IMR-90 (cell line): ENCODE data around the gene STK17B. TPM values are rescaled to one million over a fixed set of nuclear protein-coding genes. Genes with fewer than 3 reads are reported as not detected.

Experiments
- ATAC-seq: fragments of 200-7000 bp; cut with Tn5 transposase; 2 replicates; pipeline ENCODE4 v1.9.1; 2020; ENCODE audit warnings: low read depth, mild to moderate bottlenecking, moderate library complexity
- BruUV-seq: library from RNA; stranded (reverse); fragments of 400-500 nt; replicated peaks from 2 replicates; lab custom pipeline; 2021; lab: Mats Ljungman, UMichigan
- CTCF ChIA-PET: fragments of 300-600 bp; formaldehyde crosslinking; extraction: SDS; loops from one replicate; lab custom pipeline; 2021; ENCODE audit warnings: antibody characterized with exemption; lab: Yijun Ruan, JAX
- POLR2A ChIA-PET: fragments of 300-600 bp; sonication (Branson Sonifier 250); formaldehyde crosslinking; loops from one replicate; lab custom pipeline; 2022; ENCODE audit warnings: antibody characterized with exemption; ENCODE audit not compliant: unreplicated experiment; lab: Charles Lee
- DNase-seq: peaks from one replicate; pipeline ENCODE4 v3.0.0; 2013
- H2AFZ ChIP-seq: replicated peaks from 2 replicates; pipeline ENCODE3; 2013; ENCODE audit warnings: low read length, mild to moderate bottlenecking; ENCODE audit not compliant: poor library complexity
- H2AK5ac ChIP-seq: 2 replicates; pipeline ENCODE4 v1.6.1; 2013; ENCODE audit warnings: low read depth, low read length, inconsistent platforms
- H2AK9ac ChIP-seq: replicated peaks from 2 replicates; pipeline ENCODE3; 2013; ENCODE audit warnings: mild to moderate bottlenecking, low read depth, low read length, moderate library complexity; ENCODE audit not compliant: poor library complexity
- H2BK120ac ChIP-seq: 2 replicates; pipeline ENCODE4 v1.6.1; 2013; ENCODE audit warnings: low read depth, low read length, inconsistent platforms
- H2BK15ac ChIP-seq: 3 replicates; pipeline ENCODE4 v1.6.1; 2013; ENCODE audit warnings: low read depth, low read length, inconsistent platforms
- H2BK20ac ChIP-seq: 2 replicates; pipeline ENCODE4 v1.6.1; 2013; ENCODE audit warnings: low read depth, mild to moderate bottlenecking, inconsistent platforms, low read length, moderate library complexity
- H2BK5ac ChIP-seq: 2 replicates; pipeline ENCODE4 v1.6.1; 2013; ENCODE audit warnings: mild to moderate bottlenecking, low read depth, low read length, inconsistent platforms; ENCODE audit not compliant: poor library complexity, severe bottlenecking
- H3K14ac ChIP-seq: replicated peaks from 2 replicates; pipeline ENCODE4 v1.6.1; 2013; ENCODE audit warnings: low read depth, low read length, inconsistent platforms
- H3K18ac ChIP-seq: 2 replicates; pipeline ENCODE4 v1.6.1; 2013; ENCODE audit warnings: low read depth, low read length, control low read depth
- H3K23ac ChIP-seq: 2 replicates; pipeline ENCODE4 v1.6.1; 2013; ENCODE audit warnings: low read depth, low read length, inconsistent platforms
- H3K27ac ChIP-seq: 2 replicates; pipeline ENCODE4 v1.5.1; 2013; ENCODE audit warnings: mild to moderate bottlenecking, control low read depth, low read length; ENCODE audit not compliant: insufficient read depth
- H3K27me3 ChIP-seq: 2 replicates; pipeline ENCODE4 v1.6.1; 2013; ENCODE audit warnings: low read length; ENCODE audit not compliant: control insufficient read depth, insufficient read depth
- H3K36me3 ChIP-seq: 2 replicates; pipeline ENCODE4 v1.6.1; 2013; ENCODE audit warnings: low read length, mixed read lengths; ENCODE audit not compliant: control insufficient read depth, insufficient read depth
- H3K4ac ChIP-seq: 2 replicates; pipeline ENCODE4 v1.6.1; 2013; ENCODE audit warnings: low read depth, low read length, inconsistent platforms
- H3K4me1 ChIP-seq: 2 replicates; pipeline ENCODE4 v1.6.1; 2013; ENCODE audit warnings: low read length, mixed read lengths; ENCODE audit not compliant: control insufficient read depth, insufficient read depth
- H3K4me2 ChIP-seq: 2 replicates; pipeline ENCODE4 v1.6.1; 2013; ENCODE audit warnings: low read depth, mild to moderate bottlenecking, control low read depth, low read length, moderate library complexity
- H3K4me3 ChIP-seq: 2 replicates; pipeline ENCODE4 v1.5.1; 2013; ENCODE audit warnings: low read depth, mild to moderate bottlenecking, control low read depth, low read length, moderate library complexity; ENCODE audit not compliant: insufficient read depth
- H3K56ac ChIP-seq: 2 replicates; pipeline ENCODE4 v1.6.1; 2013; ENCODE audit warnings: low read length, inconsistent platforms; ENCODE audit not compliant: insufficient read depth; ENCODE audit errors: extremely low read depth
- H3K79me1 ChIP-seq, 2 experiments: 2 replicates each; pipeline ENCODE4 v1.6.1; 2013; ENCODE audit warnings: low read length in 2 of 2, inconsistent platforms in 1 of 2, low read depth in 1 of 2
- H3K9ac ChIP-seq: 2 replicates; pipeline ENCODE4 v1.6.1; 2013; ENCODE audit warnings: low read depth, low read length, control low read depth
- H3K9me1 ChIP-seq: 2 replicates; pipeline ENCODE4 v1.6.1; 2013; ENCODE audit warnings: low read length, inconsistent platforms; ENCODE audit not compliant: insufficient read depth
- H3K9me3 ChIP-seq: 2 replicates; pipeline ENCODE4 v1.6.1; 2013; ENCODE audit warnings: low read length; ENCODE audit not compliant: control insufficient read depth, insufficient read depth
- H4K20me1 ChIP-seq: 2 replicates; pipeline ENCODE4 v1.6.1; 2013; ENCODE audit warnings: low read length, inconsistent platforms; ENCODE audit not compliant: insufficient read depth
- H4K5ac ChIP-seq: 2 replicates; pipeline ENCODE4 v1.6.1; 2013; ENCODE audit warnings: mild to moderate bottlenecking, low read depth, low read length, control low read depth
- H4K8ac ChIP-seq, 2 experiments: 2 replicates each; pipeline ENCODE4 v1.6.1; 2013; ENCODE audit warnings: low read depth in 2 of 2, low read length in 2 of 2, control low read depth in 1 of 2, inconsistent platforms in 1 of 2
- H4K91ac ChIP-seq: 2 replicates; pipeline ENCODE4 v1.6.1; 2013; ENCODE audit warnings: low read depth, low read length, inconsistent platforms; ENCODE audit not compliant: insufficient read depth
- BHLHE40 ChIP-seq: fragments of 150-350 bp; IDR thresholded peaks from 2 replicates; pipeline ENCODE4 v1.6.1; 2016; ENCODE audit warnings: mild to moderate bottlenecking, low read depth, low read length
- CHD1 ChIP-seq: IDR thresholded peaks from 2 replicates; pipeline ENCODE4 v1.6.1; 2012; ENCODE audit warnings: low read depth, low read length, improper control_type of control experiment
- FOS ChIP-seq: fragments of 150-350 bp; IDR thresholded peaks from 2 replicates; pipeline ENCODE4 v1.6.1; 2016; ENCODE audit warnings: low read depth, low read length
- MAFK ChIP-seq: IDR thresholded peaks from 2 replicates; pipeline ENCODE4 v1.6.1; 2012; ENCODE audit warnings: low read depth, low read length, improper control_type of control experiment
- MAZ ChIP-seq: IDR thresholded peaks from 2 replicates; pipeline ENCODE4 v1.6.1; 2012; ENCODE audit warnings: low read depth, mild to moderate bottlenecking, low read length, improper control_type of control experiment, moderate library complexity, borderline replicate concordance
- MXI1 ChIP-seq: IDR thresholded peaks from 2 replicates; pipeline ENCODE4 v1.6.1; 2012; ENCODE audit warnings: low read depth, mild to moderate bottlenecking, low read length, moderate library complexity, borderline replicate concordance
- NFE2L2 ChIP-seq: fragments of 150-350 bp; IDR thresholded peaks from 2 replicates; pipeline ENCODE4 v1.6.1; 2016; ENCODE audit warnings: low read depth, mild to moderate bottlenecking, low read length
- POLR2A ChIP-seq: IDR thresholded peaks from 2 replicates; pipeline ENCODE4 v1.6.1; 2012; ENCODE audit warnings: mild to moderate bottlenecking, low read depth, low read length
- RAD21 ChIP-seq: IDR thresholded peaks from 2 replicates; pipeline ENCODE4 v1.6.1; 2012; ENCODE audit warnings: low read length, improper control_type of control experiment
- RCOR1 ChIP-seq: IDR thresholded peaks from 2 replicates; pipeline ENCODE4 v1.6.1; 2012; ENCODE audit warnings: mild to moderate bottlenecking, low read length, improper control_type of control experiment; ENCODE audit not compliant: insufficient replicate concordance
- RFX5 ChIP-seq: IDR thresholded peaks from 2 replicates; pipeline ENCODE4 v1.8.0; 2012; ENCODE audit warnings: low read depth, mild to moderate bottlenecking, low read length, moderate library complexity
- SMC3 ChIP-seq: fragments of 150-350 bp; IDR thresholded peaks from 2 replicates; pipeline ENCODE4 v1.6.1; 2016; ENCODE audit warnings: low read depth, mild to moderate bottlenecking, antibody characterized with exemption, low read length, moderate library complexity
- WGBS, 2 experiments: methylation state at CpG; one replicate each; pipeline versions ENCODE4 v1.1.5 to v1.1.7; 2013; ENCODE audit warnings: missing lambda C conversion rate in 2 of 2; ENCODE audit not compliant: insufficient read length in 1 of 2; ENCODE audit errors: extremely low coverage in 2 of 2; 5-methylcytosine and 5-hydroxymethylcytosine counted together
- dilution Hi-C: fragments of 300-500 bp; cut with HindIII; formaldehyde crosslinking; loops from one replicate; pipeline ENCODE4 v1.14.3; 2018; ENCODE audit warnings: low sequenced_read_pairs; ENCODE audit not compliant: unreplicated experiment
- in situ Hi-C: fragments of 300-500 bp; cut with MboI; formaldehyde crosslinking; loops from 3 replicates; pipeline ENCODE4 v1.14.3; 2019; ENCODE audit warnings: low sequenced_read_pairs, inconsistent platforms, mixed read lengths
- intact Hi-C: fragments of 100-400 bp; cut with micrococcal nuclease; formaldehyde crosslinking; loops from 2 replicates; pipeline ENCODE4 v1.10.0; 2022
- polyA plus RNA-seq, 3 experiments: library from polyadenylated mRNA; depleted of rRNA; stranded (reverse); fragments of >200 nt; gene quantifications; 2 replicates each; pipeline ENCODE4 v1.2.3, GENCODE V29; 2012; ENCODE audit warnings: low replicate concordance in 1 of 3
- total RNA-seq: library from RNA; depleted of rRNA; stranded (reverse); fragments of >200 nt; gene quantifications from 2 replicates; pipeline ENCODE4 v1.2.3, GENCODE V29; 2012
- TF ChIP-seq, protein P1 (sequence below): fragments of 150-350 bp; IDR thresholded peaks from 2 replicates; pipeline ENCODE4 v1.6.1; 2016; ENCODE audit warnings: low read depth, mild to moderate bottlenecking, low read length, moderate library complexity, borderline replicate concordance
- TF ChIP-seq, protein P2 (sequence below): conservative IDR thresholded peaks from 2 replicates; pipeline ENCODE4 v1.5.1; 2012; ENCODE audit warnings: mild to moderate bottlenecking, low read depth, low read length, improper control_type of control experiment

Gene STK17B
- total and polyA plus RNA-seq, 2 of the 4 experiments (the other 2 are of a cell fraction): 7.5 to 48.9 TPM

DNA sequence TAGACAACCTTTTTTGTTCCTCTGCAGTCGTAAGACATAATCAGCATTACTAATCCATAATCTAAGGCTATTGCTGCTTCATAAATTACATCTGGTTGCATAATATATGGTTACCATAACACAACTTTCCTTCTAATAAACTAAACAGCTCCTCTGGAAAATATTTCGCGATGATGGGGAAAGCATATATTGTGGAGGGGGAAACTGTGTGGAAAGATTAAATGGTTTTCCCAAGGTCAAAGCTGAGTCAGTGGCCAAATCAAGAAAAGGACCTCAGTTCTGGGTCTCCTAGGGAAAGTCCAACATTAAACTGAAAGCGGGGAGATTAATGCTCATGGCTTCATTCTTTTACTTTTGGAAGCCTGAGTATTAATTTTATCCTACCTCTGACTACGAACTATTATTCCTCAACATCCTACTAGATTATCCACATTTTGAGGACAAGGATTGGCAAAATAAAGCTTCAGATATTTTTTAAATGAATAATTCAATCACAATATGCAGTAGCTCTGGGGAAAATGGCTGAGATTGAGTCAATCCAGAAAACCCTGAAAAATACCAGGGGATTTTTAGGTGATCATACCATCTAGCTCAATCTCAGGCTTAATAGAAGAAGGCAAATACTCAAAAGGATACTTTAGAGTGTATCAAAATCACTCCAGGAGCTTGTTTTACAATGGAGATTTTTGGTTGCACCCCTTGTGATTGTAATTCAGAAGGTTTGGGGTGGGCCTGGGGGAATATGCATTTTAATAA lies 33.8 kb upstream of the STK17B start:
- Histone ChIP-seq H3K27me3 (no peaks in the 10 kb centered on the region), H2AK9ac (no peak overlapping the region), H2BK15ac (no peak overlapping the region), H3K9me3 (no peaks in the 10 kb centered on the region), H3K9ac (no peak overlapping the region), H3K56ac (no peak overlapping the region), H3K4me2 (no peak overlapping the region), H4K5ac (no peak overlapping the region), H3K79me1 (no peaks in the 10 kb centered on the region), H3K4me3 (no peak overlapping the region), H2BK20ac (no peak overlapping the region), H2AK5ac (no peak overlapping the region), H3K18ac (no peak overlapping the region), H4K91ac (no peak overlapping the region), H2BK120ac (no peak overlapping the region), H4K20me1 (no peaks in the 10 kb centered on the region), H3K4me1 (no peaks in the 10 kb centered on the region), H3K23ac (no peak overlapping the region), H4K8ac (no peak overlapping the region), H3K27ac (no peak overlapping the region), H3K14ac (no peak overlapping the region), H2BK5ac (no peak overlapping the region), H3K36me3 (no peaks in the 10 kb centered on the region), H2AFZ (no peak overlapping the region), H3K9me1 (no peaks in the 10 kb centered on the region), H3K4ac (no peak overlapping the region)
- intact Hi-C loops (no loop called here), dilution Hi-C loops (no loop called here), in situ Hi-C loops (no loop called here)
- no TSS peak for BruUV-seq
- no peak for DNase-seq
- no peak for TF ChIP-seq MAZ
- TF ChIP-seq FOS: no peak
- TF ChIP-seq CHD1: no peak
- TF ChIP-seq, protein P1, sequence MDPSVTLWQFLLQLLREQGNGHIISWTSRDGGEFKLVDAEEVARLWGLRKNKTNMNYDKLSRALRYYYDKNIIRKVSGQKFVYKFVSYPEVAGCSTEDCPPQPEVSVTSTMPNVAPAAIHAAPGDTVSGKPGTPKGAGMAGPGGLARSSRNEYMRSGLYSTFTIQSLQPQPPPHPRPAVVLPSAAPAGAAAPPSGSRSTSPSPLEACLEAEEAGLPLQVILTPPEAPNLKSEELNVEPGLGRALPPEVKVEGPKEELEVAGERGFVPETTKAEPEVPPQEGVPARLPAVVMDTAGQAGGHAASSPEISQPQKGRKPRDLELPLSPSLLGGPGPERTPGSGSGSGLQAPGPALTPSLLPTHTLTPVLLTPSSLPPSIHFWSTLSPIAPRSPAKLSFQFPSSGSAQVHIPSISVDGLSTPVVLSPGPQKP: no peak
- no peak for TF ChIP-seq RAD21
- TF ChIP-seq MXI1: no peak
- TF ChIP-seq POLR2A: no peak
- TF ChIP-seq BHLHE40: no peak
- no peak for TF ChIP-seq RCOR1
- TF ChIP-seq SMC3: no peak
- no peak for TF ChIP-seq NFE2L2
- TF ChIP-seq, protein P2, sequence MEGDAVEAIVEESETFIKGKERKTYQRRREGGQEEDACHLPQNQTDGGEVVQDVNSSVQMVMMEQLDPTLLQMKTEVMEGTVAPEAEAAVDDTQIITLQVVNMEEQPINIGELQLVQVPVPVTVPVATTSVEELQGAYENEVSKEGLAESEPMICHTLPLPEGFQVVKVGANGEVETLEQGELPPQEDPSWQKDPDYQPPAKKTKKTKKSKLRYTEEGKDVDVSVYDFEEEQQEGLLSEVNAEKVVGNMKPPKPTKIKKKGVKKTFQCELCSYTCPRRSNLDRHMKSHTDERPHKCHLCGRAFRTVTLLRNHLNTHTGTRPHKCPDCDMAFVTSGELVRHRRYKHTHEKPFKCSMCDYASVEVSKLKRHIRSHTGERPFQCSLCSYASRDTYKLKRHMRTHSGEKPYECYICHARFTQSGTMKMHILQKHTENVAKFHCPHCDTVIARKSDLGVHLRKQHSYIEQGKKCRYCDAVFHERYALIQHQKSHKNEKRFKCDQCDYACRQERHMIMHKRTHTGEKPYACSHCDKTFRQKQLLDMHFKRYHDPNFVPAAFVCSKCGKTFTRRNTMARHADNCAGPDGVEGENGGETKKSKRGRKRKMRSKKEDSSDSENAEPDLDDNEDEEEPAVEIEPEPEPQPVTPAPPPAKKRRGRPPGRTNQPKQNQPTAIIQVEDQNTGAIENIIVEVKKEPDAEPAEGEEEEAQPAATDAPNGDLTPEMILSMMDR: no peak
- no peak for TF ChIP-seq MAFK
- TF ChIP-seq RFX5: no peak
- ChIA-PET POLR2A (no interaction called here), CTCF (interaction anchor here (0.6 kb wide), 1 partner anchor 27 kb away, joined by 5 read pairs; no protein-coding TSS in a partner anchor)
- no CpG with 5 or more reads among the region's 5 CpGs for WGBS, 2 experiments
- no peak for ATAC-seq
